ENCODE measurements around the gene PRMT1.
"Not testable (repeated sequence)": the region's sequence is repeated elsewhere in the genome, so short reads cannot be mapped to it uniquely, and the experiment has no call there.

Gene PRMT1

DNA sequence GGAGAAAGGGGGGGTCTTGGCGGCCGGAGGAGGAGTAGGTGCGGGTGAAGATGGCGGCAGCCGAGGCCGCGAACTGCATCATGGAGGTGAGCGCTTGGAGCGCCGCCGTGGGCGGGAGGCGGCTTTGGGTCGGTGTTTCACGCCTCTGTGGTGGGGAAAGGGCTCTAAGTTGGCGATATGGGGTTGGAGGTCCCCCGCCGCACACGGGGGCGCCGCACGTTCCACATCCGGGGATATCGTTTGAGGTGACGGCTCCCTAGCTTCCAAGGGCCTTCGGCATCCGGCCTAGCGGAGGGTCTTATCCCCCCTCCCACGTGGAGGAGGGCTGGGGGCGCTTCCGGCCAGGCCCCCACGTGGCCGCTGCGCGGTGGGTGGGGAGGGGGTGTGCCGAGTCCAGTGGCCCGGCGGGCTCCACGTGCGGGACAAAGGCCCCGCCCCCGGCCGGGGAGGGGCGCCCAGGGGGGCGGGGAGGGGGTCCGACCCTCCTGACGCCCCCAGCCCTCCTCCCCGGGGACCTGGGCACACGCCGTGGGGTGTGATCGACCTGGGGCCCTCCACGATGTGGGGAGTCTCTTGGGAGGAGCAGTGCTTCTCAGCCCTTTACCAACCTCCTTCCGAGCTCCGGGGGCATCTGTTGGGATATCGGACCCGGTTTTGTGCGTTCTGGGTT is at the start of gene PRMT1:
Gene PRMT1 (plus strand): TSS at position 41 of the 670 bp plus-strand sequence. CDS start 10 bp downstream, at position 51.
- DNase-seq (ENCODE audit: low read depth): no peak

GRCh38 chr19:49629659-49630058 is 47.4 kb upstream of the PRMT1 start:
- DNase-seq (ENCODE audit: low read depth): no peak

- DNase-seq (ENCODE audit: low read depth): no peak
These were observed 46.0 kb upstream of the PRMT1 start for GRCh38 chr19:49631014-49631588.

- no peak for DNase-seq (ENCODE audit: low read depth)
These were observed 45.4 kb upstream of the PRMT1 start for GRCh38 chr19:49631610-49632192.

- no peak for DNase-seq (ENCODE audit: low read depth)
These were observed 44.5 kb upstream of the PRMT1 start for GRCh38 chr19:49632576-49632975.

DNA sequence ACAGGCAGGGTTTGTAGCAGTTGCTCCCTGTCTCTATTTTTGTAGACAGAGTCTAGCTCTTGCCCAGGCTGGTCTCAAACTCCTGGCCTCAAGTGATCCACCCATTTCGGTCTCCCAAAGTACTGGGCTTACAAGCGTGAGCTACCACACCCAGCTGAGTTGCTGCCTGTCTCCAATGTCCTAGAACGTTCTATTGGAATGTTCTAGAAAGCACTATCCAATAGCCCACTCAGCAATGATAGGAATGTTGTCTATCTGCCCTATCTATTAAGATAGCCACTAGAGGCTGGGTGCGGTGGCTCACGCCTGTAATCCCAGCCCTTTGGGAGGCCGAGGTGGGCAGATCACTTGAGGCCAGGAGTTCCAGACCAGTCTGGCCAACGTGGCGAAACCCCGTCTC is 43.8 kb upstream of the PRMT1 start:
- not testable (repeated sequence) for DNase-seq (ENCODE audit: low read depth)

DNA sequence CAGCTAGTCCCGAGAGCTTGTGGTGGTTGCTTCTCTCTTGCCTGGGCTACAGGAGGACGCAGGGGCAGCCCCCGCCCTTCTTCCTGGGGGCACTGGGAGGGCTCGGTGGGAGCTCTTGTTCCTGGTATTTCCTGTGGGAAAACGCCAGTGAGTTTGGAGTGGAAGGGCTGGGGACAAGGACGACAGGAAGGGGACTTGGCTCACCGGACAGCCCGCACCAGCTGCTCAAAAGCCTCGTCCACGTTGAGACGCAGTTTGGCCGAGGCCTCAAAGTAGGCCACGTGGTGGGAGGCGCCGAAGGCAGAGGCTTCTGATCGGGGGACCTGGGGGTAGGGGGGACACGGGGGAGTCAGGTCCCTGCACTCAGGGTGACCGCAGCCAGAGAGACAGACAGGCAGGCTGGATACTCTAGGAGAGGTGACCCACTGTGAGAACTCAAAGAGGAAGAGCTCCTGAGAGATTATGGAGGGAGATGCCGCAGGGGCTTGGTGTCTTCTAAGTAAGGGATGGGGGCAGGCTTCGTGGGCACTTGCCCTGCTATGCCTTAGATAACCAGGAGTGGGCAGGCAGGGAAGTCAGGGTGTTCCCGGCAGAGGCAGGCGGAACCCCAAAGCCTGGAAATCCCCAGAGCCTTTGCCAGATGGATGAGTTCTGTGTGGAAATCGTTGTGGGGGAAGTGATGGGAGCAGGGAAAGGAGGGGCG is 41.4 kb upstream of the PRMT1 start:
- no peak for DNase-seq (ENCODE audit: low read depth)

DNA sequence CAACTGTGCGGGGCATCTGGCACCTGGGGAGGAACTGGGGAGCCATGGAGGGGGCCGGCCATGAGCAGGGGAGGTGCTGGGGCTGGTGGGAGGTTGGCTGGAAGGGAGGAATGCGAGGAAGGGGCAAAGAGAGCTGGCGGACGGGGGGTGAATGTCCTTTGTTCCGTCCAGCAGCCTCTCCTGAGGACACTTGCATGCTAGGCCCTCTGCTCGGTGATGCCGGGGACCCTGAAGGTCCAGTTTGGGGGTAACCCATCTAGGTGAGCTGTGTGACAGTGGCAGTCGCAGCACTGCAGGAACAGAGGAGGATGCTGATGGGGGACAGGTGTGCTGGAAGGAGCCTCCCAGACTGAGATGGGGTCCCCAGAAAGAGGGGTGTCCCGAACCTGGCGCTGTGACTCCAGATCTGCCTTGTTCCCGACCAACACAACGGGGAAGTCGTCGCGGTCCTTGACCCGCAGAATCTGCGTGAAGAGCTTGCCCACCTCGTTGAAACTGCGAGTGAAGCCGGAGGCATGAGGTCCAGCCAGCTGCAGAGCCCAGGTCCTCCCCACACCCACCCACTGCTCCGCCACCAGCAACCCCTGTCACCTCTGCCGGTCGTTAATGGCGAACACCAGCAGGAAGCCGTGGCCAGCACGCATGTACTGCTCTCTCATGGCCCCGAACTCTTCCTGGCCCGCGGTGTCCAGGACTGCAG is 40.7 kb upstream of the PRMT1 start:
- DNase-seq (ENCODE audit: low read depth): no peak

- peak; percentile 74 for DNase-seq (ENCODE audit: low read depth)
These were observed 39.0 kb upstream of the PRMT1 start for GRCh38 chr19:49637821-49638738.

DNA sequence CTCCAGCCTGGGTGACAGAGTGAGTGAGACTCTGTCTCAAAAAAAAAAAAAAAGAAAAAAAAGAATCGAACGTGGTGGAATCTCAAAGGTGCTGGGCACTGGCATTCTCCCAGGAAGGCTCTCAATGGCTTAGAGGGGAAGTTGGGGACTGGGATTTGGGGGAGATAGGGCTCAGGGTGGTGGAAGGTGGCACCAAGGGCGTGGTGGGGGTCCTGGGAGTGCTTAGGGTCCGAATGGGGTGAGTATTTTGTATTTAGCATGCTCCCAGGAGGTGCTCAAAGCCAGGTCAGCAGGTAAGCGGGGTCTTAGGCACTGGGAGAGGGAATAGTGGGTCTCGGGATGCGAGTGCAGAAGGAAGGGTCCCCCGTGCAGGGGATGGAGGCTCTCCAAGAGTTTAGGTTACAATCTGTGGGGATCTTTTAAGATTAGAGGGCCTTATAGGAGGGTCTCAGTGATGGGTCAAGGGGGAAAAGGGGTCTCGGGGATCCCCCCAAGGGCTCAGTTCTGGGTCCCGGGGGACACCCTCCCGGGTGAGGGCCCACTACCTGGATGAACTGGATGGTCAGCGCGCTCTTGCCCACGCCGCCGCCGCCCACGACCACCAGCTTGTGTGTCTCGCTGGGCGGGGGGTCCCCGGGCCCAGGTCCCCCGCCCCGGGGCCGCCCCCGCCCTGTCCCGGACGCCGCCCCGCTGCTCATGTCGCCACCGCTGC is 37.5 kb upstream of the PRMT1 start:
- DNase-seq (ENCODE audit: low read depth): no peak

- DNase-seq (ENCODE audit: low read depth): peak; percentile 100
These were observed 36.8 kb upstream of the PRMT1 start, which contains the start of gene RRAS for GRCh38 chr19:49640113-49640898. RRAS (minus strand) TSS chr19:49640143; CDS start chr19:49640098, 45 bp downstream.

- peak; percentile 99 for DNase-seq (ENCODE audit: low read depth)
These were observed 35.2 kb upstream of the PRMT1 start, which contains the start of gene SCAF1 for GRCh38 chr19:49641688-49642491. SCAF1 (plus strand) TSS chr19:49642209; CDS start chr19:49645027, 2,818 bp downstream.

DNA sequence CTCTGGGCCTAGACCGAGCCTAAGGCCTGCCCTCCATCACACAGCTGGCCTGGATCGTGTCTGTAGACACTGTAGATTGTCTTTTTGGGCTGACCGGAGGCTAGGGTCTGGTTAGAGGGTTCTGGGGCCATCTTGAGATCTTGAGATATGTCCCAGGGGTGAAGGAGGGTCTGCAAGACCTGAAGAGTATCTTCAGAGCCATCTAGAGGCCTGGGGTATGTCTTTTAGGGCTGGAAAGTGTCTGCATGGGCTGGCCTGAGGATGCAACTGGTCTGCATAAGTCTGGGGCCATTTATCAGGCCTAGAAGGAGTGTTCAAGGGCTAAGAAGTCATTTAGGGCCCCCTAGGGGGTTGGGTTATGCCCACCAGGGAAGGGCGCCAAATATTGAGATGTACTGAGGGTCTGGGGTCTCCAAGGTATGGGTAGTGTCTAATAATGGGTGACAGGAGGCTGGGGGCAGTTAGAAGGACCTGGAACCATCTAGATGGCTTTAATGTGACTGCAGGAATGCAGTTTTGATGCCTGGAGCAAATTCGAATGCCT is 34.5 kb upstream of the PRMT1 start:
- no peak for DNase-seq (ENCODE audit: low read depth)

- no peak for DNase-seq (ENCODE audit: low read depth)
These were observed 33.6 kb upstream of the PRMT1 start for GRCh38 chr19:49643466-49643865.

GRCh38 chr19:49645592-49645991 is 31.5 kb upstream of the PRMT1 start:
- no peak for DNase-seq (ENCODE audit: low read depth)

DNA sequence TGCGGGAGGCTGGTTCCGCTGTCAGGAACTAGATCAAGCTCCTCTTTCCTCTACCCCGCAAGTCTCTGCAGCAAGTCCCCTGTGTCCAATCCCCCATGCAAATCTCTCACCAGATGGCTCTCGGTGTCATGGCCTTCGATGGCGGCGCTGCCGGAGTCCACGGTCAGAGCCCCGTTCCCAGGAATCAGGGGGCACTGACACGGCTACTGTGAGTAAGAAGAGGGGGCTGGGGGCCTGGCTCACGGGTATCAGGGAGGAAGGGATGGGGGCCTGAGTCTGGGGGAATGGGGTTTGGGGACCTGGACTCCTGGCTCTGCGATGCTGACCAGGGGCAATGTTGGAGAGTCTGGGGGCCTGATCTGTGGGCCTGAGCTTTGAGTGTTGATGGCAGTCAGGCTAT is 31.1 kb upstream of the PRMT1 start:
- DNase-seq (ENCODE audit: low read depth): no peak

- no peak for DNase-seq (ENCODE audit: low read depth)
These were observed 30.5 kb upstream of the PRMT1 start for GRCh38 chr19:49646586-49646985.
